AG10803 (cell line): Measurements from ENCODE around the gene XPNPEP1.

Experiments used
- DNase-seq: peaks from one replicate; pipeline ENCODE4 v3.0.0; 2010; ENCODE audit warnings: low read depth
- H3K4me3 ChIP-seq: 2 replicates; pipeline ENCODE4 v1.5.1; 2011; ENCODE audit warnings: mild to moderate bottlenecking, low read length, control low read depth
- TF ChIP-seq, protein P1 (sequence below): conservative IDR thresholded peaks from 2 replicates; pipeline ENCODE4 v1.5.1; 2011; ENCODE audit warnings: mild to moderate bottlenecking, low read length, control low read depth, inconsistent platforms

XPNPEP1 gene

DNA sequence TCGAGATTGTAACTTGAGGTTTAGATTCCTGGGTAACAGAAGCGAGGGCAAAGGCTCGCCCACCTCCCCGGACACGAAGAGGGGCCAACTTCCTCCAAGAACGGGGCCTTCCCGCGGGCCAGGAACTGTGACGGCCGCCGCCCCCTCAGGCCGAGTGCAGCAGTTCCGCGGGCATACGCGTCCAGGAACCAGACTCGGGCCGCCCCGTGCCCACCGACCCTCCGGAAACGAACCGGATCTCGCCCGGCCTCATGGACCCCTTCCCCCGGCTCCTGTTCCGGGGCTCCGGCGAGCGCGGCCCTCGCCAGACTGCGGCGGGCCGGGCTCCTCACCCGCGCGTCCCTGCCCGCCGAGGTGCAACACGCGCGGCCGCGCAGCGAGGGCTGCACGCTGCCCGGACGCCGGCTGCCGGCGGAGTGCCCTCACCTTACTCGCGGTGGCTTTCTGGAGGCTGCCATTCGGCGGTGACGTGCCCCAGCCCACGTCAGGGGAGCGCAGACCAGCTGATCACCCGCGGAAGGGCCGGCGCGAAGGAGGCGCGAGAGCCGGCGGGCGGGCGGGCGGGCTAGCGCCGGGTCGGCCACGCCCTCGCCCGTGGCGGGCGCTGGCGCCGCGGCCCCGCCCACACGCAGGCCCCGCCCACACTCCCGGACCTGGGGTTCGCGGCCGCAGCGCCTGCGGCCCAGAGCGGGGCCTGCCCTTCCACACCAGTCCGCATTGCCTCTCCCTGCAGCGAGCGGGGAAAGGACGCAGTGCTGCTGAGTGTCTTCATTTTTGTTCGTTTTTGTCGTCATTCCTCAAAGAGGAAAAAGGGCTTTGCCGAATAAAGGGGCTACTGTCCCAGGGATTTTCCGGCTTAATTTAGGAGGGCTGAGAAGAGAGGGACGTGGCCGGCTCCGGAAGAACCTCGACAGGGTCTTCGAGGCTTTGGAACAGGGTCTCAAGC lies at the start of gene XPNPEP1:
Gene XPNPEP1, minus strand, starts transcription at position 536 of the 946 bp plus-strand sequence. Its CDS starts 78 bp downstream, at position 458.
- peak within 1 kb of the TSS; percentile 79 for H3K4me3 ChIP-seq
- peak; percentile 86 for DNase-seq
- TF ChIP-seq, protein P1, sequence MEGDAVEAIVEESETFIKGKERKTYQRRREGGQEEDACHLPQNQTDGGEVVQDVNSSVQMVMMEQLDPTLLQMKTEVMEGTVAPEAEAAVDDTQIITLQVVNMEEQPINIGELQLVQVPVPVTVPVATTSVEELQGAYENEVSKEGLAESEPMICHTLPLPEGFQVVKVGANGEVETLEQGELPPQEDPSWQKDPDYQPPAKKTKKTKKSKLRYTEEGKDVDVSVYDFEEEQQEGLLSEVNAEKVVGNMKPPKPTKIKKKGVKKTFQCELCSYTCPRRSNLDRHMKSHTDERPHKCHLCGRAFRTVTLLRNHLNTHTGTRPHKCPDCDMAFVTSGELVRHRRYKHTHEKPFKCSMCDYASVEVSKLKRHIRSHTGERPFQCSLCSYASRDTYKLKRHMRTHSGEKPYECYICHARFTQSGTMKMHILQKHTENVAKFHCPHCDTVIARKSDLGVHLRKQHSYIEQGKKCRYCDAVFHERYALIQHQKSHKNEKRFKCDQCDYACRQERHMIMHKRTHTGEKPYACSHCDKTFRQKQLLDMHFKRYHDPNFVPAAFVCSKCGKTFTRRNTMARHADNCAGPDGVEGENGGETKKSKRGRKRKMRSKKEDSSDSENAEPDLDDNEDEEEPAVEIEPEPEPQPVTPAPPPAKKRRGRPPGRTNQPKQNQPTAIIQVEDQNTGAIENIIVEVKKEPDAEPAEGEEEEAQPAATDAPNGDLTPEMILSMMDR = no peak

DNA sequence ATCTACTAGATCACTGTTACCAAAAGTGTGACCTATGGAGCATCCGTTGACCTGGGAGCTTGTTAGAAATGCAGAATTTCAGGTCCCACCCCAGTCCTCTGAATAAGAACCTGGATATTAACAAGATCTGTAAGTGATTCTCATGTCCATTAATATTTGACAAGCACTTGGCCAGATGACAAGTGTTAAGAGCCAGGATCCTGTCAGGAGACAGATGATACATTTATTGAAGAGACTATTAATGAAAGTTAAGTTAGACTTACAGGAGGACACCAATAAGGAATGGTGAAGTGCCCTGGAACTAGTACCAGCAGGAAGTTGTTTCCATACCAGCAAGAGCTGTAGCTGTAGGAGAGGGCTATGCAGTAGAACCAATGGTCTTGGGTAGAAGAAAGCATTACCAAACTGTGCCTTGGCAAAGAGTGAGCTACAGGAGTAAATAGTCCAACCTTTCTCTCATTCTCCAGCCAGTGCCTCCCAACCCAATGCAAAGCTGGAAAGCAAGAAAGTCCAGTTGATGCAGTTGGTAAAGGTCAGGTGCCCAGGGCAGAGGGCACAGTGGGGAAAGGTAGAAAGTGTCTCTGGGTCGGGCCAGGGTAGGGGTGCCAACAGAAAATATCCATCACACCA lies 49.2 kb upstream of the XPNPEP1 start:
- no peak overlapping the region for H3K4me3 ChIP-seq
- DNase-seq = no peak
- TF ChIP-seq, protein P1 = no peak

DNA sequence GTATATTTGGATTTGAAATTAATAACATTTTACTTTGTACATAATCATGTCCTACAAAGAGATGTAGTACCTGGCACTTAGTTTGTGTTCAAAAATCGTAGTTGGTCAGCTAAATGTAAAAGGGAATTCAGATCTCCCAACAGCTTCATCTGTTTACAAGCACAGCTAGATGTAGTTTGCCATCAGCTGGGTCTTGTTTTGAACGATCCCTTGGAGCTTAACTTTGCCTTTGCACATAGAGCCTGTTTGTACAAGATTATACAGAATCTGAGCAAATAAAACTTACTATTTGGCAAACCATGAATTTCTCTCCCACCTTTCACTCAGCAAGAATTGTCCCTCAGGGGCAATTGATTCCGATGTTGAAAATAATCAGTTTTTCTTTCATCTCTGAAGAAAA lies 48.3 kb upstream of the XPNPEP1 start:
- H3K4me3 ChIP-seq = no peak overlapping the region

DNA sequence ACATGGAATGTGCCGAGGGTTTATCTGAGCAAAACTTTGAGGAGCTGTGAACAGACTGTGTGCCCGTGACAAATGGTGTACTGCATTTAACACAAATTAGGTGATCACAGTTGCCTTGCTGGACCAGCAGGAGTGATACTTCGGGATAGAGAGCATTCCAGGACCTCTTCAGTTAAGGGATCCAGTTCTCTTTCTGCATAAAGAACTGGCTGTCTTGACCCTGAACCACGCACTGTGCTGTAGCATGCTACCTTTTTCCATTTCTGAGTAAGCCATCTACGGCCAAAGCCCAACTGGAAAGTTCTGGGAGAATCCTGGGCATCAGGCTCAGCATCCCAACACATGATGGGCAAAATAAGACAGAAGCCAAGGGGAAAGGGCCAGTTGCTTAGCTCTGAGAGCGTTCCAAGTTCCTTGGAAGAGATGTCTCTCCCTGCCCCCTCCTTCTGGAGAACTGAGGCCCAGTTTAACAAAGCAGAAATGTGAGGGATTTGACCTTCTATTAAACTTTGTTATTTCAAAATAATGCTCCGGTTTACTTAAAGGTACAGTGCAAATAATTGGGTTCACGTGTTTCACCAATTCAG lies 46.5 kb upstream of the XPNPEP1 start:
- DNase-seq = no peak
- TF ChIP-seq, protein P1 = no peak
- no peak overlapping the region for H3K4me3 ChIP-seq

More for the DNA sequence above, 48.3 kb upstream of the XPNPEP1 start:
- DNase-seq = no peak
- TF ChIP-seq, protein P1 = no peak

DNA sequence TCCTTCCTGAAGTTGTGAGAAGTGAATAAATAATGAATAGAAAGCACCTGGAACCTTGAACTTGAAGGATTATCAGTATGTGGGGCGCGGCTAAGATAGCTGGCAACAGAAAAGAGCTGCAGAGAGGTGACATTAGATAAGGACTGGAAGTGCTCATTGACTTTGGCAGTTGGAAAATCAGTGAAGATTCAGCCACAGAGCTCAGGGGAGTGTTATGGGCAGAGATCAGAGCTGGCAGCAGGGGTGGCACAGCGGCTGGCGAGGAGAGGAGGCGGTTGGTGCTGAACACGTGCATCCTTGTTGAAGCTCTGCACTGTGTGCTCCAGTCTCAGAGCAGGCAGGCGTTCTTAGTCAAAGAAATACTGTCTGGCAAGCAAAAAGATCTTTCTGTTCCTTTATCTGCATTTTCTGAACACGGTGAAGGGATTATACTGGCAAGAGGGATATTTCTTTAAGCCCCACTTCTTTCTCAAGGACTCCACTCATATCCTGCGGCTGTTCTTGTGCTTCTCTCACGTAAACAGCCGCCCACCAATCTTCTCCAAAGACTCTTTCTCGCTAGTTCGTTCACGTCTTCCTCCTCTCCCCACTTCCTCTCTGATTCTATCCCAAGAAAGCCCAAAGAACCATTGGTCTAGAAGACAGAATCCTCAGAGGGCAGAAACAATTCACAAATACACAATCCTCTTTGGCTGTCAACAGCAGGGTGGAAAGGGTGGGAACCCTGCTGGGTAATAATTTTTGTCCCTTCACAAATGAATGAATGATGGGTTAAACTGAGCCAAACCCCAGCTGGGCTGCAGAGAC lies 45.8 kb upstream of the XPNPEP1 start:
- H3K4me3 ChIP-seq = no peak overlapping the region
- TF ChIP-seq, protein P1 = no peak
- no peak for DNase-seq

DNA sequence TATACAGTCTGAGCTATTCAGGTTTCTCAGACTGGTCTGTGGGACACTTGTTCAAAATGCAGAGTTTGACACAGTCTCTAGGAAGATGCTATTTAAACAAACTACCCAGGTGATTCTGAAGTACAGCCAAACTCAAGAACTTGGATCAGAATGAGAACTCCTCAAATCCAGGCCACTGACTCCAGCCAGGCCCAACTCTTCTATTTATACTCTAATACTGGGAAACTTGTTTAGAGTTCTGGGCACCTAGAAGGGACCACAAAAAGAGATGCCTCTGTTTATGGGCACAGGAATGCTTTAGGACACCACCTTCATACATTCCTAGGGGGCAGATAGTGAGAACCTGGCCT lies 44.4 kb upstream of the XPNPEP1 start:
- no peak overlapping the region for H3K4me3 ChIP-seq
- DNase-seq = no peak
- TF ChIP-seq, protein P1 = no peak
